ENCODE measurements around the gene GPR68.
A peak's percentile ranks its signal among the peaks of the same experiment; 100 is the strongest.
"Not testable (repeated sequence)": the region's sequence is repeated elsewhere in the genome, so short reads cannot be mapped to it uniquely, and the experiment has no call there.

The GPR68 gene

DNA sequence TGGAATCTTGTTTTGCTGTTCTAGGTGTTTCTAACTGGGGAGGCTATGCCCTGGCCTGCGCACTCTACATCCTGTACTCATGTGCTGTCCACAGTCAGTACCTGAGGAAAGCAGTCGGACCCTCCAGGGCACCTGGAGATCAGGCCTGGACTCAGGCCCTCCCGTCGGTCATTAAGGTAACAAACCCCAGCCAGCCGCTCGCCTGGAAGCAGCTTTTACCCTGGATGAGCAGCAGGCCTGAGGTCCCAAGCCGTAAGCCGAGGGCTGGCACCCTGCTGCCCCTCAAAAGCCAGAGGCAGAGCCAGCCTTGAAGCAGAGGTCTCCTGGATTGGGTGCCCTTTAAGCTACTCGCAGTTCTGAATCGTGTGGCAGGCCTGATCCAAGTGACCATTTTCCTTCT lies 29.1 kb downstream of the GPR68 start:
- ATAC-seq (no peak), DNase-seq (ENCODE audit: low spot score in 2 of 2) (no peak)
- peaks cover 18% of the 10 kb centered on the region for H3K4me1 Mint-ChIP-seq
- H3K36me3 Mint-ChIP-seq, result peaks cover 67% of the 10 kb centered on the region
- no peak overlapping the region for H3K4me3 Mint-ChIP-seq
- H3K9me3 Mint-ChIP-seq, result no peaks in the 10 kb centered on the region
- peak overlapping the region; percentile 80 for H3K27ac Mint-ChIP-seq

DNA sequence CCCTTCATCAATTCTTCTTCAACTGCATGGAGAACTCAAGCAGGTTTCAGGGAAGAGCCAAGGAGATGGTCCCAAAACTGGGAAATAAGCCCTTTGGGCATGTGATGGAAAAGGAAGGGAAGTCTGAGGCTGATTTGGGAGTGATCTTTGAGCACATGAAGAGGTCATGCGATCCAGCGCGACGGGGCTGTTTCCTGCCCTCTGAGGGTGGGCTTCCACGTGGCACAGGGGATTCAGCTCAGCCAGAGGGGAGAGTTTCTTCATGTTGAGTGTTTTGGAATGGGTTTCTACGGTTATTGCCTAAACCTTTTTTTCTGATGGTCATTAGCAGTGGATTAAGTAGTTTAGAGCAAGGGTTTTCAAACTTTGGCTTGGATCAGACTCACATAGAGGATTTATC lies 30.2 kb downstream of the GPR68 start:
- ATAC-seq (no peak), DNase-seq (ENCODE audit: low spot score in 2 of 2) (no peak)
- Mint-ChIP-seq H3K4me3 (no peak overlapping the region), H3K27ac (peak overlapping the region; percentile 68), H3K4me1 (peaks cover 10% of the 10 kb centered on the region), H3K9me3 (no peaks in the 10 kb centered on the region), H3K36me3 (peaks cover 74% of the 10 kb centered on the region)

DNA sequence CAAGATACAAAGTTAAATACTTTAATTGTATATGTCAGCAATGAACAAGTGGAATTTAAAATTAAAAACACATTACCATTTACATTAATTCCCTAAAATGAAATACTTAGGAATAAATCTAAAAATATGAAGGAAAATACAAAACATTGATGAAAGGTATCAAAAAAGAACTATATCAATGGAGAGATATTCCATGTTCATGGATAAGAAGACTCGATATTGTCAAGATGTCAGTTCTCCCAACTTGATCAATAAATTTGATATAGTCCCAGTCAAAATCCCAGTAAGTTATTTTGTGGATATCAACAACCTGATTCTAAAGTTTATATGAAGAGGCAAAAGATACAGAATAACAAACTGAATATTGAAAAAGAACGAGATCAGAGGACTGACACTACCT lies 33.5 kb downstream of the GPR68 start:
- H3K4me1 Mint-ChIP-seq, result peaks cover 22% of the 10 kb centered on the region
- H3K36me3 Mint-ChIP-seq, result peaks cover 79% of the 10 kb centered on the region
- no peaks in the 10 kb centered on the region for H3K9me3 Mint-ChIP-seq
- no peak for ATAC-seq
- no peak overlapping the region for H3K27ac Mint-ChIP-seq
- H3K4me3 Mint-ChIP-seq, result no peak overlapping the region
- no peak for DNase-seq (ENCODE audit: low spot score in 2 of 2)

DNA sequence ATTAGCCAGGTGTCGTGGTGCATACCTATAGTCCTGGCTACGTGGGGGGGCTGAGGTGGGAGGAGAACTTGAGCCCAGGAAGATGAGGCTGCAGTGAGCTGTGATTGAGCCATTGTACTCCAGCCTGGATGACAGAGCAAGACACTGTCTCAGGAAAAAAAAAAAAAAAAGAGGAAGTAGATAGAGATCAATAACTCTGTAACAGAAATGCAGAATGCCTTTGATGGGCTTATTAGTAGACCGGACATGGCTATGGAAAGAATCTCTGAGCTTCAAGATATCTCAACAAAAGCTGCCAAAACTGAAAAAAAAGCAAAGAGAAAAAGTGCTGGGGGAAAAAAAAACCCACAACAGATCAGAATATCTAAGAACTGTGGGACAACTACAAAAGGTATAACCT lies 37.5 kb downstream of the GPR68 start:
- DNase-seq (ENCODE audit: low spot score in 2 of 2), result no peak
- Mint-ChIP-seq H3K4me1 (peaks cover 45% of the 10 kb centered on the region), H3K9me3 (no peaks in the 10 kb centered on the region), H3K27ac (peak overlapping the region; percentile 91), H3K4me3 (no peak overlapping the region), H3K36me3 (peaks cover 88% of the 10 kb centered on the region)
- no peak for ATAC-seq

DNA sequence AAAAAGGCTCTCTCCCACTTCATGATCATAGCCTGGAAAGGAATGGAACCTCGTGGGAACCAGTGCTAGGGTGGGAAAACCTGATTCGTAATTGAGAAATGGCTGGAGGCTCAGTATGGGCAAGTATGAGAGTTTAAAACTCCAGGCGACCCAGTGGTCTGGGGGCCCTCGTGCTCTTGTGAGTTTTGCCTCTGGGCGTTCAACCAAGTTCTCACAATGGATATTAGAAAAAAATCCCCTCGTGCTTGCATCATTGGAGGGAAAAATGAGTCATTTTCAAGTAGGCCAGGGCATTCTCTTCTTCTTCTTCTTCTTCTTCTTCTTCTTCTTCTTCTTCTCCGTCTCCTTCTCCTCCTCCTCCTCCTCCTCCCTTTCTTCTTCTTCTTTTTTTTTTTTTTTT lies 39.0 kb downstream of the GPR68 start:
- no peak overlapping the region for H3K4me3 Mint-ChIP-seq
- H3K9me3 Mint-ChIP-seq, result no peaks in the 10 kb centered on the region
- H3K27ac Mint-ChIP-seq, result peak overlapping the region; percentile 91
- no peak for DNase-seq (ENCODE audit: low spot score in 2 of 2)
- peaks cover 45% of the 10 kb centered on the region for H3K4me1 Mint-ChIP-seq
- peak; percentile 47 for ATAC-seq
- H3K36me3 Mint-ChIP-seq, result peaks cover 90% of the 10 kb centered on the region

DNA sequence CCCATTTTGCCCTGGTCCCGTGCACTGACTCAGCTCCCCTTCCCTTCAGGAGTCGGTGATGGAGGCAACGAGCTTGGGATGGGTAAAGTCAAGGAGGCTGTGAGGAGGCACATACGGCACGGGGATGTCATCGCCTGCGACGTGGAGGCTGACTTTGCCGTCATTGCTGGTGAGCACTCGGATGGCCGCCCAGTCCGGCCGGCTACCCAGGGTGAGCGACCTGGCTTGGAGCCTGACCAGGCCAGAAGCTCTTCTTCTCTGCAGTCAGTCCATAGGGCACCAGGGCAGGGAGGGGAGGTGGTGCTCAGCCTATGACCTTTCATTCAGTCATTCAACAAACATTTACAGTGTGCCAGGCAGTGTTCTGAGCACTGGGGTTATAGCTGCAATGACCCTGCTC lies 39.8 kb downstream of the GPR68 start:
- Mint-ChIP-seq H3K4me3 (no peak overlapping the region), H3K27ac (peak overlapping the region; percentile 91), H3K36me3 (peaks cover 91% of the 10 kb centered on the region), H3K4me1 (peaks cover 45% of the 10 kb centered on the region), H3K9me3 (no peaks in the 10 kb centered on the region)
- ATAC-seq, result no peak
- no peak for DNase-seq (ENCODE audit: low spot score in 2 of 2)

DNA sequence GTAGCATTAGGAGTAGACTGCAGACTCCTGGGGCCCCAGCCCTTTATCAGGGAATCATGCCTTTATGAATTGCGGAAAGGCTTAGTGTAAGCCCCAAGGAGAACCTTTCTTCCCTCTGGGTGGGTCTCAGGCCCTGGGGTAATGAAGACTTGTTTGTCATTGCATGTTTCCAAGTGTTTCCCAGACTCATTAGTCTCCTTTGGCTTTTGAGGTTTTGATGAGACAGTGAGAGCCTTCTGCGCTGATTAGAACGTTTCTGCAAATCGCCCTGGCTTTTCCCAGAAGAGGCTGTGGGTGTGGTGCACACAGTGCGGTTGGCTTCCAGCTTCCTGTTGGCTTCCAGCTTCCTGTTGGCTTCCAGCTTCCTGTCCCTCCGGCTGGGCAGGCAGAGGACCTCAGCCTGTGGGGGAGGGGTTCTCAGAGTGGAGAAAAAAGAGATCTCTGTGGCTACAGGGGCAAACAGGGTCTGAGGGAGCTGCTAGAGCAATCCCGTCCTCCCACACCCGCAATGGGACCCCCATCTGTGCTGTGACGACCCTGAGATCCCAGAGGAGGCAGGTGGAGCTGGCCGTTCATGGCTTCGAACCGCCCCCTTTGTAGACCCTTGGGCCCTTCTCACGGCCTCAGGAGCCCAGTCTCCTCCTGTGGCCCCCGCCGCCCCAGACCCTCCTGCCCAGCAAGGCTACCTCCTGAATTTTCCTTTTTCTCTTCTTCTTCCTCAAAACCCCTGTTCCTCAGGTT lies 42.1 kb downstream of the GPR68 start:
- no peak overlapping the region for H3K4me3 Mint-ChIP-seq

DNA sequence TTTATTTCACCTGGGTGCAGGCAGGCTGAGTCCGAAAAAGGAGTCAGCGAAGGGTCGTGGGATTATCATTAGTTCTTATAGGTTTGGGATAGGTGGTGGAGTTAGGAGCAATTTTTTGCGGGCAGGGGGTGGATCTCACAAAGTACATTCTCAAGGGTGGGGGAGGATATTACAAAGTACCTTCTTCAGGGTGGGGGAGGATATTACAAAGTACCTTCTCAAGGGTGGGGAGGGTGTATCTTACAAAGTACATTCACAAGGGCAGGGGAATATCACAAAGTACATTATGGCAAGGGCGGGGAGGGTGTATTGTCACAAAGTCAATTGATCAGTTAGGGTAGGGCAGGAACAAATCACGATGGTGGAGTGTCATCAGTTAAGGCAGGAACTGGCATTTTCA lies 43.7 kb downstream of the GPR68 start:
- Mint-ChIP-seq H3K36me3 (peaks cover 91% of the 10 kb centered on the region), H3K4me1 (peaks cover 30% of the 10 kb centered on the region), H3K27ac (peak overlapping the region; percentile 32)
- H3K9me3 Mint-ChIP-seq; H3K4me3 Mint-ChIP-seq; ATAC-seq; DNase-seq (ENCODE audit: low spot score in 2 of 2): not testable (repeated sequence)

More for the DNA sequence above, 42.1 kb downstream of the GPR68 start:
- peaks cover 91% of the 10 kb centered on the region for H3K36me3 Mint-ChIP-seq
- peak; percentile 11 for ATAC-seq
- H3K4me1 Mint-ChIP-seq, result peaks cover 40% of the 10 kb centered on the region
- H3K9me3 Mint-ChIP-seq, result no peaks in the 10 kb centered on the region
- peak overlapping the region; percentile 88 for H3K27ac Mint-ChIP-seq
- DNase-seq (ENCODE audit: low spot score in 2 of 2), result no peak

DNA sequence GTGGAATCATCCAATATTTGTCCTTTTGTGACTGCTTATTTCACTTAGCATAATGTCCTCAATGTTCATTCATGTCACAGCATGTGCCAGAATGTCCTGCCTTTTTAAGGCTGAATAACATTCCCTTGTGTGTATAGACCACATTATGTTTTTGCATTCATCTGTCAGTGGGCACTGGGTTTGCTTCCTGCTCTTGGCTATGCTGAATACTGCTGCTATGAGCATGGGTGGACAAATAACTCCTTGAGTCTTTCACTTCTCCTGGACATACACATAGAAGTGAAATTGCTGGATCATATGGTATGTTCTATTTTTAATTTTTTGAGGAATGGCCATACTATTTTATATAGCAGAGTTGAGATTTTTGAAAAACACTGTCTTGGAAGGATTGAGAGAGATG lies 46.9 kb downstream of the GPR68 start:
- DNase-seq (ENCODE audit: low spot score in 2 of 2) (no peak), ATAC-seq (no peak)
- H3K9me3 Mint-ChIP-seq, result no peaks in the 10 kb centered on the region
- peak overlapping the region; percentile 65 for H3K27ac Mint-ChIP-seq
- H3K4me1 Mint-ChIP-seq, result peaks cover 30% of the 10 kb centered on the region
- peaks cover 88% of the 10 kb centered on the region for H3K36me3 Mint-ChIP-seq
- no peak overlapping the region for H3K4me3 Mint-ChIP-seq

DNA sequence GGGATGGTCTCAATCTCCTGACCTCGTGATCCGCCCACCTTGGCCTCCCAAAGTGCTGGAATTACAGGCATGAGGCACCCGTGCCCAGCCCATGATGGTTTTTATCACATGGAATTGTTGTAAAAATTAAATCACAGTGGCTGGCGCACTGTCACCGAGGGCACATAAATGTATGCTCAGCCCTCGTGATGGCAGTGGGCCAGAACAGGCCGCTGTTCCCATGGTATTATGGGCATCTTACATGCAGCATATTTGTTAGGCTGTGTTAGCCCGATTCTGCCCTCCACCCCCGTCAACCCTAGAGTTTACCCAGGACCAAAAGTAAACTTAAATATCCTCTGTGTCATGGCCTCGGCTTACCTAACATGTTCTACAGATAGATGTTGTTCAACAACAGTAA lies 48.6 kb downstream of the GPR68 start:
- H3K27ac Mint-ChIP-seq, result no peak overlapping the region
- H3K36me3 Mint-ChIP-seq, result peaks cover 94% of the 10 kb centered on the region

DNA sequence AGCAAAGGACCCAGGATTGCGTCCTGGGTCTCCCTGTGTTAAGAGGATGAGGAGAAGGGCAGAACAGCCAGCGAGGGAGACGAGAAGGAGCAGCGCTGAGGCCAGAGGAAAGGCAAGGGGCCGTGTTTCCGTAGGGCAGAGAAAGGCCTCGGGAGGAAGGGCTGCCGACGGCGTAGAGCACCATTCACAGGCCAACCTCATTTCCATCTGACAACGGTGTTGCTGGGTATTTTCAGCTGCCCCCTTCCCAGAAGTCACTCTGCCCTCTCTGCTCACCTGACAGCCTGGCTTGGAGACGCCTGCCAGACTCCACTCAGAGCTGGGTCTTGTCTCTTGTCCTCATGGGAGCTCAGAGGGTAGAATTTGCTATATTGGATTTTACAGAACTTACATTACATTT lies 51.4 kb downstream of the GPR68 start:
- DNase-seq (ENCODE audit: low spot score in 2 of 2), result no peak
- peaks cover 38% of the 10 kb centered on the region for H3K4me1 Mint-ChIP-seq
- no peak for ATAC-seq
- no peaks in the 10 kb centered on the region for H3K9me3 Mint-ChIP-seq
- no peak overlapping the region for H3K4me3 Mint-ChIP-seq
- peaks cover 94% of the 10 kb centered on the region for H3K36me3 Mint-ChIP-seq
- H3K27ac Mint-ChIP-seq, result peak overlapping the region; percentile 18

More for the DNA sequence above, 48.6 kb downstream of the GPR68 start:
- H3K9me3 Mint-ChIP-seq, result no peaks in the 10 kb centered on the region
- no peak for DNase-seq (ENCODE audit: low spot score in 2 of 2)
- H3K4me3 Mint-ChIP-seq, result no peak overlapping the region
- peaks cover 29% of the 10 kb centered on the region for H3K4me1 Mint-ChIP-seq
- no peak for ATAC-seq

DNA sequence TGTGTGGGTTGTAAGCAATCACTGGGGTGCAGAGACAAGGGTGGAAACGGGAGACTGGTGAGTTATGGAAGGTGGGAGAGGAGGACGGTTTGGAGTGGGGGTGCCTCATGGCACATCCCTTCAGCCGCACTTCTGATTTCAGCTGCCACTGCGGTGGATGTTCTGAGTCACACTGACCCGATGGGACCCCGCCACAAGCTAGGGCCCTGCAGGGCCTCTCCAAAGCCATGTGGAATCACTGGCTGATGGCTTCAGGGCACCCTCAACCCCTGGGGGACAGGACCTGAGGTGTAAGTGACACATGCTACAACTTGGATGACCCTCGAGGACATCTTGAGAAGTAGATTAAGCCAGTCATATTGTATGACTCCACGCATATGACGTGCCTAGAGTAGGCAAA lies 53.7 kb downstream of the GPR68 start:
- peak overlapping the region; percentile 79 for H3K27ac Mint-ChIP-seq

DNA sequence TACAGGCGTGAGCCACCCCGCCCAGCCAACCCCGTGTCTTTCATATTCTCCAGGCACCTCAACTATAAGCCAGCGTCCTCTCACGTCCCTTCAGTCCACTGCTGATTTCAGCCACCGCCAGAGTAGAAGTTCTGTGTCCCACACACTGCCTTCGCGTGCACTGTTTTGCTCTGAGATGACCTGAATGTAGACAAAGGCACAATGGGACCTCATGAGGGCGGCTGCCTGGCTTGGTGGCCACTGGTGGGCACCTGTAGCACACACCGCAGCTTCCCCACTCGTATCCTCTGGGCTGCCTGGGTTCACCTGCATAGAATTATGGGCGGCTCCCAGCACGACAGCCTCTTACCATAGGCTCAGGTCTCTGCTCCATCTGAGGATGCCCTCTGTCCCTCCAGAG lies 57.2 kb downstream of the GPR68 start:
- Mint-ChIP-seq H3K4me1 (peaks cover 11% of the 10 kb centered on the region), H3K4me3 (no peak overlapping the region), H3K27ac (peak overlapping the region; percentile 86), H3K9me3 (no peaks in the 10 kb centered on the region), H3K36me3 (peaks cover 93% of the 10 kb centered on the region)
- DNase-seq (ENCODE audit: low spot score in 2 of 2), result no peak
- no peak for ATAC-seq

More for the DNA sequence above, 53.7 kb downstream of the GPR68 start:
- Mint-ChIP-seq H3K4me3 (no peak overlapping the region), H3K9me3 (no peaks in the 10 kb centered on the region), H3K4me1 (peaks cover 32% of the 10 kb centered on the region), H3K36me3 (peaks cover 94% of the 10 kb centered on the region)
- DNase-seq (ENCODE audit: low spot score in 2 of 2), result no peak
- ATAC-seq, result no peak

DNA sequence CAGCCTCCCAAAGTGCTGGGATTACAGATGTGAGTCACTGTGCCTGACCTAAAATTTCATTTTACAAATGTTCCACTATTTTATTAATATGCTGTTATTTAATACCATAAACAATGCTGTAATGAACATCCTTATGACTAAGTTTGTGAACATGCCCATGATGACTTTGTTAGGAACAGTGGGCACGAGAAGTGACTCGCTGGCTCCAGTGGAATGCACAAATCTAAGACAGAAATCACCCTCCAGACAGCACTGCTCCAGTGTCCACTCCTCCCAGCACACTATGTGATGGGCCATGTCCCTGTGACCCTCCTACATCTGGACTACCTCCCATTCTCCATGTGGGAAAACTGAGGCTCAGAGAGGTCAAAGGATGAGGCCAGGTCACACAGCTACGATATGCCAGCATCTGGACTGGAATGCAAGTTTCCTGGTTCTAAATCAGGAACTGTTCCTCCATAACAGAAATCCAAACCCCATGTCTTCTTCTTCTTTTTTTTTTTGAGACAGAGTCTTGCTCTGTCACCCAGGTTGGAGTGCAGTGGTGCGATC lies 57.9 kb downstream of the GPR68 start:
- peak overlapping the region; percentile 10 for H3K27ac Mint-ChIP-seq
- ATAC-seq (no peak), DNase-seq (ENCODE audit: low spot score in 2 of 2) (no peak)
- H3K9me3 Mint-ChIP-seq, result no peaks in the 10 kb centered on the region
- H3K4me3 Mint-ChIP-seq, result no peak overlapping the region
- H3K36me3 Mint-ChIP-seq, result peaks cover 93% of the 10 kb centered on the region
- peaks cover 11% of the 10 kb centered on the region for H3K4me1 Mint-ChIP-seq

DNA sequence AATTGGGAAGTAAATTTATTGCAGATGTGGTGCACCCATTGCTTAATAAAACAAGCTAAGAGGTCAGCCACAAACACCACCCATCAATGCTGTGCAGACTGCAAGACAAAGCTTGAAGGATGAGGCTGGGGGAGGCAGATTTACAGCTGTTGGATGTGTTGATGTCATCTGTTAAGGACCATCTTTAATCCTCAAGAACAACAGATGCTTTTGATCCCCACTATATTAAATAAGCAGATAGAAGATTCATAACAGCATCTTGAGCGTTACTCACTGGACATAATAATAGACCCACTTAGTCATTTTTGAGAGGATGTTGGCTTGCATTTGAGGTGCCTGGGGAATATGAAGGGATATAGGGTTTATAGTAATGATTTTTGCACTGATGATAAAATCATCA lies 58.8 kb downstream of the GPR68 start:
- no peak for ATAC-seq
- DNase-seq (ENCODE audit: low spot score in 2 of 2), result no peak
- Mint-ChIP-seq H3K4me1 (peaks cover 7% of the 10 kb centered on the region), H3K4me3 (no peak overlapping the region), H3K9me3 (no peaks in the 10 kb centered on the region), H3K27ac (no peak overlapping the region), H3K36me3 (peaks cover 93% of the 10 kb centered on the region)

DNA sequence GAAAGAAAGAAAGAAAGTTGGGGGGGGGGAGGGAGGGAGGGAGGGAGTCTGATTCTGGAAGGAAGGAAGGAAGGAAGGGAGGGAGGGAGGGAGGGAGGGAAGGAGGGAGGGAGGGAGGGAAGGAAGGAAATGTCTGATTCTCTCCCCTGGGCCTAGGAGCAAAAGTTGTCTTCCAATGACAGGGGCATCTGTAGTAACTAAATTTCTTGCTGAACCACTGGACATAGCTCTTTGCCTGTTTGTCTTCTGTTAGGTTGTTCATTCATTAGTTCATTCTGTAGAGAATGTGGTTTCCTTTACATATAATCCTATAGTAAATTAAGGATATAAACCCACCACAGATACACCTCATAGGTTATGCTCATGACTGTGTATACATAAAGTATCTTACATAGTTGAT lies 59.9 kb downstream of the GPR68 start:
- H3K27ac Mint-ChIP-seq, result peak overlapping the region; percentile 60
- no peak for ATAC-seq
- H3K4me1 Mint-ChIP-seq, result no peaks in the 10 kb centered on the region
- H3K9me3 Mint-ChIP-seq, result no peaks in the 10 kb centered on the region
- H3K36me3 Mint-ChIP-seq, result peaks cover 91% of the 10 kb centered on the region
- DNase-seq (ENCODE audit: low spot score in 2 of 2), result no peak
- no peak overlapping the region for H3K4me3 Mint-ChIP-seq

All from stimulated activated effector memory CD8-positive, alpha-beta T cell treated with anti-CD3 and anti-CD28 coated beads, Interleukin-12 subunit alpha, Interleukin-12 subunit beta, amount 100 ng/mL, for 72 hours (primary cell).